Measurements from ENCODE around the gene NCOA7. TPM values are rescaled to one million over a fixed set of nuclear protein-coding genes. Genes with fewer than 3 reads are reported as not detected.

NCOA7 gene
- polyA plus RNA-seq, 1 of the 3 experiments (the other 2 are of a cell fraction), result 16.3 TPM

DNA sequence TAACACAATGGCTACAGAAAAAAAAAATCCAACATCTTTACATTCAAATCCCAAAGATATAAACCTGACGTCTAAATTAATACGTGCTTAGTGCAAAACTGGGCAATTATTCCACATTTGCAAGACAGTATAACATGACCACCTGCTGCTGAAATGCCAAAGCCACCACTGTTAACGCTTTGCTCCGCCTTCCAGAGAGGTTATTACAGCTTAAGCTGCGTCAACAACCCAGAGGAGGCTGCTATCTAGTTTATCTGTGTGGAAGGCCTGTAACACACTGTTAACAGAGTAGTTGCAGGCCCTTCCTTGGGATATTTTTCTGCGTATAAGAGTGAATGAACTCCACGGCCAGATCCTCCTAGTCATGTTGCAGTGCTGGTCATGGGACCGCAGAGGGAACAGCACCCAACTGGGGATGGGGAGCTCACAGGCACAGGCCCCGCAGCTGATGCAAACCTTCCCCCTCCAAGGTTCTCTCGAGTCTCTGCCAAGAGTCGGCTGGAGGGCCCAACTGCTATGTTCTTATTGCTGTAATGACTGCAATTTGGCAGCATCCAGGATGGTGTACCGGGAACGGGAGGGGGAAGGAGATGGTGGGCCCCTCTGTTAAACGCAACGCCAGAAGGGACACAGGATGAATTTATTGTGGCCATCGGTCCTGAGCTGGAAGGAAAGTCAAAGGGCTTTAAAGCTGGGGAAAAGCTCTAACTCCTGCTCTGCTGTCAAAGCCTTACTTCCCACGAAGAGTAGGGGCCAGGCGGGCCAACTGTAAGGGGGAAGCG is 993 bp upstream of the NCOA7 start:
- Histone ChIP-seq H3K4me1 (ENCODE audit: control insufficient read depth in 1 of 2, insufficient read depth in 2 of 2, low read depth in 1 of 2, low read length in 1 of 2) (peaks cover 37 to 40% of the 10 kb centered on the region in 2 experiments), H3K9me2 (no peaks in the 10 kb centered on the region), H4K20me1 (ENCODE audit: insufficient read depth) (no peaks in the 10 kb centered on the region), H3K79me2 (ENCODE audit: insufficient read depth) (peaks cover 30% of the 10 kb centered on the region), H3K27me3 (ENCODE audit: insufficient read depth) (no peaks in the 10 kb centered on the region), H3K9ac (peak overlapping the region; percentile 86), H3K36me3 (replicated peaks in 1 of 2; ENCODE audit: control insufficient read depth in 1 of 2, insufficient read depth in 2 of 2, low read length in 1 of 2) (no peaks in the 10 kb centered on the region), H3K9me3 (no peaks in the 10 kb centered on the region), H3K4me2 (peak overlapping the region; percentile 95), H2AFZ (ENCODE audit: low read depth) (peak overlapping the region; percentile 85), H3K4me3 (ENCODE audit: low read depth in 2 of 2, low read length in 1 of 2) (peak overlapping the region; percentile 67 to 92), H3K27ac (ENCODE audit: low read depth in 2 of 2, low read length in 1 of 2) (peak overlapping the region; percentile 86 to 97), H3F3A (replicated peaks; ENCODE audit: insufficient read depth) (peaks cover 50% of the 10 kb centered on the region)
- WGBS (ENCODE audit: low lambda C conversion rate), result 23% methylated on average over 15 of the region's 19 CpGs
- ChIA-PET CTCF (interaction anchor here (0.8 to 4.7 kb wide), 23 partner anchors 9 to 1727 kb away, joined by 3 to 65 read pairs (median 7); partner anchors contain the start of gene HINT3), POLR2A (interaction anchor here (0.8 to 4.0 kb wide), 15 partner anchors 9 to 488 kb away, joined by 3 to 61 read pairs (median 6); partner anchors contain the start of genes HDDC2, HINT3 and TRMT11)
- TF ChIP-seq SMC3 (IDR thresholded peaks at IDR 0.05; ENCODE audit: low read depth, low read length), result peak; percentile 10; the same call in 1 of the 2 replicates
- TF ChIP-seq, protein P1, sequence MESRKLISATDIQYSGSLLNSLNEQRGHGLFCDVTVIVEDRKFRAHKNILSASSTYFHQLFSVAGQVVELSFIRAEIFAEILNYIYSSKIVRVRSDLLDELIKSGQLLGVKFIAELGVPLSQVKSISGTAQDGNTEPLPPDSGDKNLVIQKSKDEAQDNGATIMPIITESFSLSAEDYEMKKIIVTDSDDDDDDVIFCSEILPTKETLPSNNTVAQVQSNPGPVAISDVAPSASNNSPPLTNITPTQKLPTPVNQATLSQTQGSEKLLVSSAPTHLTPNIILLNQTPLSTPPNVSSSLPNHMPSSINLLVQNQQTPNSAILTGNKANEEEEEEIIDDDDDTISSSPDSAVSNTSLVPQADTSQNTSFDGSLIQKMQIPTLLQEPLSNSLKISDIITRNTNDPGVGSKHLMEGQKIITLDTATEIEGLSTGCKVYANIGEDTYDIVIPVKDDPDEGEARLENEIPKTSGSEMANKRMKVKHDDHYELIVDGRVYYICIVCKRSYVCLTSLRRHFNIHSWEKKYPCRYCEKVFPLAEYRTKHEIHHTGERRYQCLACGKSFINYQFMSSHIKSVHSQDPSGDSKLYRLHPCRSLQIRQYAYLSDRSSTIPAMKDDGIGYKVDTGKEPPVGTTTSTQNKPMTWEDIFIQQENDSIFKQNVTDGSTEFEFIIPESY (IDR thresholded peaks at IDR 0.05; ENCODE audit: borderline replicate concordance, low read depth), result no peak
- peak; percentile 63 for DNase-seq

DNA sequence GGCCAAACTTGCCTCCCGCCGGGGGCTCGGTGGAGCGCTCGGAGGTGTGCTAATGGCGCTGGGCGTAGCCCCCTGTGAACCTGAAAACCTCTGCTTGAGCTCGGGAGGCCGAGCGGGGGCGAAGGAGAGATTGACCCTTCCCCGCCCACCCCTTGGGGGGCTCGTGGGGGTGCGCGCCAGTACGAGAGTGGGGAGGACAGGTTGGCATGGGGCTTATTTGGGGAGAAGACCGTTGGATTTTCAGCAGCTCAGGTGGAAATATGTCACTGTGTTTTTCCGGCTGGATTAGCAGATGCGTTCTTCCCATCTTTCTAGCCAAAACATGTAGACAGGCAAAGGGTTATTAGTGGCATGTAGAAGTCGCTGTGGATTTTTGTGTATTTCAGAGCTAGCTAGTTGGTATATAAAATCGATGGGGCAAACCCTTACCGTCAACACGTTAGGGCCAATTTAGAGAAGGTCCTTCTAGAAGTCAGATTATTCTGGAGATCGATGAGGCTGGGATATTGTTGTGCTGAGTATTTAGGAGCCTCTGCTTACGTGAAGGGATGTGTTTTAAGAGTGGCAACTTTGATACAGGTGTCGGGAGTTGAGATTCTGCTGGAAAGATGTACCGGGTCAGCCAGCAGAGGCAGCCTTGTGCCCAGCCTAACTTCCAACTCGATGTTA is 525 bp downstream of the NCOA7 start:
- WGBS (ENCODE audit: low lambda C conversion rate), result under 1% methylated on average over 23 of the region's 28 CpGs
- Histone ChIP-seq H3K9ac (peak overlapping the region; percentile 86), H3K4me3 (ENCODE audit: low read depth in 2 of 2, low read length in 1 of 2) (peak overlapping the region; percentile 67 to 92), H3K9me3 (no peaks in the 10 kb centered on the region), H3K36me3 (replicated peaks in 1 of 2; ENCODE audit: control insufficient read depth in 1 of 2, insufficient read depth in 2 of 2, low read length in 1 of 2) (peaks cover 0 to 2% of the 10 kb centered on the region in 2 experiments), H3K27ac (ENCODE audit: low read depth in 2 of 2, low read length in 1 of 2) (peak overlapping the region; percentile 86 to 97), H3K4me1 (ENCODE audit: control insufficient read depth in 1 of 2, insufficient read depth in 2 of 2, low read depth in 1 of 2, low read length in 1 of 2) (peaks cover 37 to 44% of the 10 kb centered on the region in 2 experiments), H2AFZ (ENCODE audit: low read depth) (peak overlapping the region; percentile 89), H3K79me2 (ENCODE audit: insufficient read depth) (peaks cover 42% of the 10 kb centered on the region), H3K27me3 (ENCODE audit: insufficient read depth) (no peaks in the 10 kb centered on the region), H3K4me2 (peak overlapping the region; percentile 95), H4K20me1 (ENCODE audit: insufficient read depth) (no peaks in the 10 kb centered on the region), H3K9me2 (no peaks in the 10 kb centered on the region), H3F3A (replicated peaks; ENCODE audit: insufficient read depth) (peaks cover 47% of the 10 kb centered on the region)
- ChIA-PET CTCF (interaction anchor here (0.7 to 4.7 kb wide), 52 partner anchors 10 to 1725 kb away, joined by 3 to 65 read pairs (median 5); partner anchors contain the start of gene HINT3), POLR2A (interaction anchor here (0.8 to 4.0 kb wide), 17 partner anchors 10 to 1475 kb away, joined by 3 to 61 read pairs (median 5); partner anchors contain the start of genes HINT3, RNF146 and TRMT11)
- DNase-seq, result peak; percentile 64
- TF ChIP-seq RCOR1 (IDR thresholded peaks at IDR 0.05; ENCODE audit: low read length) (no peak), MXI1 (IDR thresholded peaks at IDR 0.05; ENCODE audit: low read depth, low read length) (peak; percentile 14; the same call in 1 of the 2 replicates), SMC3 (IDR thresholded peaks at IDR 0.05; ENCODE audit: low read depth, low read length) (peak; percentile 43), CHD2 (IDR thresholded peaks at IDR 0.05; ENCODE audit: low read length, partially characterized antibody) (no peak), YY1 (IDR thresholded peaks at IDR 0.05; ENCODE audit: low read depth) (peak; percentile 65; the same call in 1 of the 2 replicates), JUND (IDR thresholded peaks at IDR 0.05) (no peak), TEAD4 (IDR thresholded peaks at IDR 0.05; ENCODE audit: borderline replicate concordance, insufficient read depth) (no peak), NFIC (IDR thresholded peaks at IDR 0.05; ENCODE audit: borderline replicate concordance) (no peak), EP300 (IDR thresholded peaks at IDR 0.05; ENCODE audit: borderline replicate concordance in 1 of 2, low read depth in 1 of 2, low read length in 1 of 2) (peak in 1 of 2 experiments; percentile 22; a peak in 1 of 4 replicates), EZH2phosphoT487 (IDR thresholded peaks at IDR 0.05; ENCODE audit: borderline replicate concordance, low read depth) (no peak)
- TF ChIP-seq, protein P2, sequence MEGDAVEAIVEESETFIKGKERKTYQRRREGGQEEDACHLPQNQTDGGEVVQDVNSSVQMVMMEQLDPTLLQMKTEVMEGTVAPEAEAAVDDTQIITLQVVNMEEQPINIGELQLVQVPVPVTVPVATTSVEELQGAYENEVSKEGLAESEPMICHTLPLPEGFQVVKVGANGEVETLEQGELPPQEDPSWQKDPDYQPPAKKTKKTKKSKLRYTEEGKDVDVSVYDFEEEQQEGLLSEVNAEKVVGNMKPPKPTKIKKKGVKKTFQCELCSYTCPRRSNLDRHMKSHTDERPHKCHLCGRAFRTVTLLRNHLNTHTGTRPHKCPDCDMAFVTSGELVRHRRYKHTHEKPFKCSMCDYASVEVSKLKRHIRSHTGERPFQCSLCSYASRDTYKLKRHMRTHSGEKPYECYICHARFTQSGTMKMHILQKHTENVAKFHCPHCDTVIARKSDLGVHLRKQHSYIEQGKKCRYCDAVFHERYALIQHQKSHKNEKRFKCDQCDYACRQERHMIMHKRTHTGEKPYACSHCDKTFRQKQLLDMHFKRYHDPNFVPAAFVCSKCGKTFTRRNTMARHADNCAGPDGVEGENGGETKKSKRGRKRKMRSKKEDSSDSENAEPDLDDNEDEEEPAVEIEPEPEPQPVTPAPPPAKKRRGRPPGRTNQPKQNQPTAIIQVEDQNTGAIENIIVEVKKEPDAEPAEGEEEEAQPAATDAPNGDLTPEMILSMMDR (IDR thresholded peaks at IDR 0.05), result peak; percentile 78
- TF ChIP-seq, protein P3, sequence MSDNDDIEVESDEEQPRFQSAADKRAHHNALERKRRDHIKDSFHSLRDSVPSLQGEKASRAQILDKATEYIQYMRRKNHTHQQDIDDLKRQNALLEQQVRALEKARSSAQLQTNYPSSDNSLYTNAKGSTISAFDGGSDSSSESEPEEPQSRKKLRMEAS (IDR thresholded peaks at IDR 0.05; ENCODE audit: low read depth), result 0 out of 2 replicates have a peak, but pooled peaks have one; percentile 3
- TF ChIP-seq, protein P1 (IDR thresholded peaks at IDR 0.05; ENCODE audit: borderline replicate concordance, low read depth), result no peak
- TF ChIP-seq, protein P4, sequence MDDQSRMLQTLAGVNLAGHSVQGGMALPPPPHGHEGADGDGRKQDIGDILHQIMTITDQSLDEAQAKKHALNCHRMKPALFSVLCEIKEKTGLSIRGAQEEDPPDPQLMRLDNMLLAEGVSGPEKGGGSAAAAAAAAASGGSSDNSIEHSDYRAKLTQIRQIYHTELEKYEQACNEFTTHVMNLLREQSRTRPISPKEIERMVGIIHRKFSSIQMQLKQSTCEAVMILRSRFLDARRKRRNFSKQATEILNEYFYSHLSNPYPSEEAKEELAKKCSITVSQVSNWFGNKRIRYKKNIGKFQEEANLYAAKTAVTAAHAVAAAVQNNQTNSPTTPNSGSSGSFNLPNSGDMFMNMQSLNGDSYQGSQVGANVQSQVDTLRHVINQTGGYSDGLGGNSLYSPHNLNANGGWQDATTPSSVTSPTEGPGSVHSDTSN (IDR thresholded peaks at IDR 0.05), result no peak

Measured in SK-N-SH (cell line).